ENCODE results near the gene STK35.

DNA sequence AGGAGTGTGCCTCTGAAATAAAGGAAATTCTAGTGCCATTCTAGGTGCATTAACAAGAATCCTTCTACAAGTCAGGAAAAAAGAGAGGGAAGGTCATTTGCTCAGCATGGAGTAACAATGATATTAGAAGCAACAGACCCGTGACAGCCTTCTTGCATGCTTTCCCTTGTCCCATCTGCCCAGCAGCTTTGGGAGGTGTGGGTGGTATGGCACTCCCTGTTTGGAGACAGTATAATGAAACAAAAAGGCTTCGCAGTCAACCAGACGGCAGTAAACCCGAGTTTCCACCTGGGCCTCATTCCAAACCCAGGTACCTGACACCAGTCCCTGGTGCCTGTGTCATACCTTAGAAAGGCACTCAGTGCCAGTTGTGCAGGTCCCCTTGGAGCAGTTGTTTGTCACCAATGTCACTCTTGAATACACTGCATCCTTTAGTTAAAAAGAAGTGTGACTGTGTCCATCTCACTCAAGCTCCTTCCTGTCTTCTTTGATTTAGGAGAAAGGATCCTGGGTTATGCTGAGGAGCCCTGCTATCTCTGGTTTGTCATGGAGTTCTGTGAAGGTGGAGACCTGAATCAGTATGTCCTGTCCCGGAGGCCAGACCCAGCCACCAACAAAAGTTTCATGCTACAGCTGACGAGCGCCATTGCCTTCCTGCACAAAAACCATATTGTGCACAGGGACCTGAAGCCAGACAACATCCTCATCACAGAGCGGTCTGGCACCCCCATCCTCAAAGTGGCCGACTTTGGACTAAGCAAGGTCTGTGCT, 14.7 kb downstream of the STK35 start:
- TF ChIP-seq, protein P1, sequence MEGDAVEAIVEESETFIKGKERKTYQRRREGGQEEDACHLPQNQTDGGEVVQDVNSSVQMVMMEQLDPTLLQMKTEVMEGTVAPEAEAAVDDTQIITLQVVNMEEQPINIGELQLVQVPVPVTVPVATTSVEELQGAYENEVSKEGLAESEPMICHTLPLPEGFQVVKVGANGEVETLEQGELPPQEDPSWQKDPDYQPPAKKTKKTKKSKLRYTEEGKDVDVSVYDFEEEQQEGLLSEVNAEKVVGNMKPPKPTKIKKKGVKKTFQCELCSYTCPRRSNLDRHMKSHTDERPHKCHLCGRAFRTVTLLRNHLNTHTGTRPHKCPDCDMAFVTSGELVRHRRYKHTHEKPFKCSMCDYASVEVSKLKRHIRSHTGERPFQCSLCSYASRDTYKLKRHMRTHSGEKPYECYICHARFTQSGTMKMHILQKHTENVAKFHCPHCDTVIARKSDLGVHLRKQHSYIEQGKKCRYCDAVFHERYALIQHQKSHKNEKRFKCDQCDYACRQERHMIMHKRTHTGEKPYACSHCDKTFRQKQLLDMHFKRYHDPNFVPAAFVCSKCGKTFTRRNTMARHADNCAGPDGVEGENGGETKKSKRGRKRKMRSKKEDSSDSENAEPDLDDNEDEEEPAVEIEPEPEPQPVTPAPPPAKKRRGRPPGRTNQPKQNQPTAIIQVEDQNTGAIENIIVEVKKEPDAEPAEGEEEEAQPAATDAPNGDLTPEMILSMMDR (IDR thresholded peaks at IDR 0.05): no peak
- TF ChIP-seq POLR2A (IDR thresholded peaks at IDR 0.05): no peak
- TF ChIP-seq POLR2AphosphoS5 (IDR thresholded peaks at IDR 0.05): no peak
